HT-29 (cell line): ENCODE results near the gene KCNQ1. TPM values are rescaled to one million over a fixed set of nuclear protein-coding genes. Genes with fewer than 3 reads are reported as not detected.

Source experiments
- DNase-seq: peaks from one replicate; pipeline ENCODE4 v3.0.0-alpha.2; 2015; ENCODE audit warnings: low spot score
- total RNA-seq: library from RNA; depleted of rRNA; stranded (reverse); fragments of >200 nt; shearing (Covaris generic); gene quantifications from 2 replicates; pipeline ENCODE4 v1.2.3, GENCODE V29; 2014

KCNQ1 gene
- total RNA-seq, 1 experiment from 2014 or later, result 9.9 TPM

- no peak for DNase-seq
Measured at GRCh38 chr11:2441171-2441570, 3.6 kb upstream of the KCNQ1 start.

- peak; percentile 62 for DNase-seq
Measured at GRCh38 chr11:2442589-2442988, 2.2 kb upstream of the KCNQ1 start.

GRCh38 chr11:2443406-2443805 lies 1.4 kb upstream of the KCNQ1 start:
- peak; percentile 33 for DNase-seq

- peak; percentile 75 for DNase-seq
Measured at GRCh38 chr11:2443881-2444820, 657 bp upstream of the KCNQ1 start, which contains the start of gene TRPM5. TRPM5 (minus strand) TSS chr11:2444514; CDS start chr11:2423036, 21,478 bp downstream.

GRCh38 chr11:2445746-2446551 lies 1.1 kb downstream of the KCNQ1 start:
- DNase-seq, result peak; percentile 43

GRCh38 chr11:2446590-2447252 lies 1.9 kb downstream of the KCNQ1 start:
- no peak for DNase-seq

GRCh38 chr11:2447253-2447950 lies 2.6 kb downstream of the KCNQ1 start:
- DNase-seq, result no peak

GRCh38 chr11:2447951-2448650 lies 3.3 kb downstream of the KCNQ1 start:
- DNase-seq, result no peak

- no peak for DNase-seq
Measured at GRCh38 chr11:2448661-2449547, 4.1 kb downstream of the KCNQ1 start.

GRCh38 chr11:2449548-2450320 lies 4.9 kb downstream of the KCNQ1 start:
- DNase-seq, result no peak

- DNase-seq, result no peak
Measured at GRCh38 chr11:2450321-2451041, 5.7 kb downstream of the KCNQ1 start.

- no peak for DNase-seq
Measured at GRCh38 chr11:2451336-2451735, 6.5 kb downstream of the KCNQ1 start.

- no peak for DNase-seq
Measured at GRCh38 chr11:2451916-2452315, 7.1 kb downstream of the KCNQ1 start.

- DNase-seq, result no peak
Measured at GRCh38 chr11:2452321-2453012, 7.7 kb downstream of the KCNQ1 start.

- DNase-seq, result no peak
Measured at GRCh38 chr11:2453436-2453835, 8.6 kb downstream of the KCNQ1 start.

GRCh38 chr11:2458321-2458720 lies 13.5 kb downstream of the KCNQ1 start:
- no peak for DNase-seq

GRCh38 chr11:2459016-2459725 lies 14.4 kb downstream of the KCNQ1 start:
- no peak for DNase-seq
